H1 (cell line): ENCODE measurements around the gene MMD. TPM values are rescaled to one million over a fixed set of nuclear protein-coding genes. Genes with fewer than 3 reads are reported as not detected.

Source experiments
- CTCF ChIA-PET: fragments of 300-600 bp; sonication (Branson Sonifier 250); formaldehyde crosslinking; loops from one replicate; lab custom pipeline; 2021; ENCODE audit not compliant: partially characterized antibody; lab: Charles Lee
- POLR2A ChIA-PET: fragments of 300-600 bp; sonication (Branson Sonifier 250); formaldehyde crosslinking; loops from one replicate; lab custom pipeline; 2021; ENCODE audit warnings: inconsistent platforms; ENCODE audit not compliant: partially characterized antibody; lab: Charles Lee
- DNase-seq, 2 experiments: peaks; one replicate each; pipeline versions ENCODE4 v3.0.0 to v3.0.0-alpha.2; 2010 to 2022; ENCODE audit warnings: low spot score in 2 of 2, low read depth in 1 of 2, mixed read lengths in 1 of 2
- FAIRE-seq: peaks from 2 replicates; lab custom pipeline; 2011; peaks lifted over from hg19 to GRCh38; lab: Jason Lieb, UNC
- H2AFZ ChIP-seq: 2 replicates; pipeline ENCODE4 v1.8.1; 2012; ENCODE audit warnings: low read length, inconsistent platforms
- H2AK5ac ChIP-seq: 2 replicates; pipeline ENCODE4 v1.6.1; 2013; ENCODE audit warnings: low read depth, low read length
- H2BK120ac ChIP-seq: replicated peaks from 2 replicates; pipeline ENCODE3; 2013; ENCODE audit warnings: low read depth, low read length, inconsistent platforms
- H2BK12ac ChIP-seq: 2 replicates; pipeline ENCODE4 v1.6.1; 2013; ENCODE audit warnings: low read depth, low read length
- H2BK15ac ChIP-seq: 2 replicates; pipeline ENCODE4 v1.6.1; 2013; ENCODE audit warnings: low read length
- H2BK20ac ChIP-seq: 2 replicates; pipeline ENCODE4 v1.6.1; 2013; ENCODE audit warnings: low read length
- H2BK5ac ChIP-seq: 2 replicates; pipeline ENCODE4 v1.6.1; 2013; ENCODE audit warnings: low read depth, low read length
- H3K14ac ChIP-seq: 2 replicates; pipeline ENCODE4 v1.6.1; 2013; ENCODE audit warnings: inconsistent platforms; ENCODE audit not compliant: insufficient read length
- H3K18ac ChIP-seq: 2 replicates; pipeline ENCODE4 v1.6.1; 2013; ENCODE audit warnings: low read length; ENCODE audit errors: extremely low read depth
- H3K23ac ChIP-seq: 2 replicates; pipeline ENCODE4 v1.6.1; 2013; ENCODE audit warnings: inconsistent platforms; ENCODE audit not compliant: insufficient read length
- H3K23me2 ChIP-seq: 2 replicates; pipeline ENCODE4 v1.6.1; 2013; ENCODE audit warnings: low read depth, low read length
- H3K27ac ChIP-seq: 2 replicates; pipeline ENCODE4 v1.6.1; 2011; ENCODE audit warnings: low read depth, low read length, inconsistent platforms
- H3K27me3 ChIP-seq, 4 experiments: replicated peaks in 1 of 4; 1 replicate in 1 of 4; 2 replicates in 3 of 4; pipeline versions ENCODE4 v1.6.1 to v1.8.1; 2011 to 2013; ENCODE audit warnings: low read length in 3 of 4, mild to moderate bottlenecking in 3 of 4, inconsistent platforms in 2 of 4, mixed read lengths in 2 of 4, moderate library complexity in 1 of 4; ENCODE audit not compliant: control insufficient read depth in 3 of 4, insufficient read depth in 3 of 4; ENCODE audit errors: extremely low read depth in 1 of 4
- H3K36me3 ChIP-seq, 4 experiments: 2 replicates each; pipeline versions ENCODE4 v1.6.1 to v1.8.1; 2011 to 2013; ENCODE audit warnings: mild to moderate bottlenecking in 4 of 4, low read length in 3 of 4, moderate library complexity in 2 of 4, control low read depth in 1 of 4, inconsistent platforms in 1 of 4; ENCODE audit not compliant: insufficient read depth in 4 of 4, control insufficient read depth in 2 of 4
- H3K4ac ChIP-seq: replicated peaks from 2 replicates; pipeline ENCODE3; 2013; ENCODE audit warnings: low read length, low read depth, mixed read lengths, inconsistent platforms; ENCODE audit not compliant: insufficient read length
- H3K4me1 ChIP-seq, 4 experiments: replicated peaks in 1 of 4; 1 replicate in 1 of 4; 2 replicates in 3 of 4; pipeline versions ENCODE4 v1.6.1 to v1.8.1; 2011 to 2013; ENCODE audit warnings: low read length in 3 of 4, inconsistent platforms in 2 of 4, mixed read lengths in 1 of 4; ENCODE audit not compliant: insufficient read depth in 4 of 4, control insufficient read depth in 3 of 4
- H3K4me2 ChIP-seq, 2 experiments: 2 replicates each; pipeline versions ENCODE4 v1.6.1 to v1.8.1; 2011 to 2013; ENCODE audit warnings: low read depth in 2 of 2, low read length in 2 of 2, control low read depth in 1 of 2, inconsistent platforms in 1 of 2, mild to moderate bottlenecking in 1 of 2; ENCODE audit not compliant: insufficient read depth in 1 of 2
- H3K4me3 ChIP-seq, 4 experiments: fragments of 200-600, 300-600 bp in 1 of 4; sonication (generic), shearing (Covaris generic), sonication (Bioruptor Twin) in 1 of 4; 2 replicates each; pipeline versions ENCODE4 v1.5.1 to v1.8.1; 2011 to 2016; ENCODE audit warnings: low read length in 4 of 4, low read depth in 3 of 4, control low read depth in 2 of 4, inconsistent platforms in 2 of 4, mild to moderate bottlenecking in 2 of 4, mixed read lengths in 1 of 4, moderate library complexity in 1 of 4; ENCODE audit not compliant: insufficient read depth in 2 of 4; ENCODE audit errors: extremely low read depth in 1 of 4
- H3K56ac ChIP-seq: replicated peaks from 2 replicates; pipeline ENCODE3; 2013; ENCODE audit warnings: low read depth, mild to moderate bottlenecking, mixed read lengths, low read length, inconsistent platforms; ENCODE audit not compliant: insufficient read length
- H3K79me1 ChIP-seq: 2 replicates; pipeline ENCODE4 v1.6.1; 2013; ENCODE audit warnings: low read depth, low read length, control low read depth
- H3K79me2 ChIP-seq, 2 experiments: 2 replicates each; pipeline versions ENCODE4 v1.6.1 to v1.8.1; 2012 to 2013; ENCODE audit warnings: low read length in 2 of 2, mild to moderate bottlenecking in 2 of 2, inconsistent platforms in 1 of 2; ENCODE audit not compliant: insufficient read depth in 2 of 2, control insufficient read depth in 1 of 2
- H3K9ac ChIP-seq, 4 experiments: replicated peaks in 1 of 4; 1 replicate in 1 of 4; 2 replicates in 3 of 4; pipeline versions ENCODE4 v1.6.1 to v1.8.1; 2011 to 2013; ENCODE audit warnings: low read depth in 3 of 4, low read length in 3 of 4, control low read depth in 2 of 4, mild to moderate bottlenecking in 2 of 4, moderate library complexity in 2 of 4, inconsistent platforms in 1 of 4; ENCODE audit errors: extremely low read depth in 1 of 4
- H3K9me3 ChIP-seq, 2 experiments: 2 replicates each; pipeline versions ENCODE4 v1.6.1 to v1.8.1; 2012 to 2013; ENCODE audit warnings: mild to moderate bottlenecking in 2 of 2, moderate library complexity in 2 of 2, control low read depth in 1 of 2, inconsistent platforms in 1 of 2, low read depth in 1 of 2, low read length in 1 of 2, mixed read lengths in 1 of 2; ENCODE audit not compliant: insufficient read depth in 2 of 2
- H4K20me1 ChIP-seq, 2 experiments: replicated peaks in 1 of 2; 2 replicates each; pipeline versions ENCODE3 to v1.8.1; 2011 to 2013; ENCODE audit warnings: inconsistent platforms in 2 of 2, low read length in 2 of 2, mild to moderate bottlenecking in 1 of 2; ENCODE audit not compliant: insufficient read depth in 2 of 2, control insufficient read depth in 1 of 2
- H4K5ac ChIP-seq: 2 replicates; pipeline ENCODE4 v1.6.1; 2013; ENCODE audit warnings: low read length, low read depth, mixed read lengths, inconsistent platforms; ENCODE audit not compliant: insufficient read length
- H4K8ac ChIP-seq: 2 replicates; pipeline ENCODE4 v1.8.0; 2013; ENCODE audit warnings: mild to moderate bottlenecking, moderate library complexity, low read length, inconsistent platforms; ENCODE audit not compliant: insufficient read depth; ENCODE audit errors: extremely low read depth
- H4K91ac ChIP-seq: replicated peaks from 2 replicates; pipeline ENCODE3; 2013; ENCODE audit warnings: low read length, mixed read lengths, inconsistent platforms; ENCODE audit not compliant: insufficient read length
- GABPA ChIP-seq: IDR thresholded peaks from 2 replicates; pipeline ENCODE4 v1.6.1; 2011; ENCODE audit warnings: mild to moderate bottlenecking, low read length, moderate library complexity, borderline replicate concordance; ENCODE audit not compliant: insufficient read depth
- whole genome bisulfite sequencing, 2 experiments: shearing (Covaris generic) in 1 of 2; methylation state at CpG; one replicate each; pipeline versions ENCODE4 v1.1.6 to v1.1.7; 2013 to 2015; ENCODE audit warnings: low lambda C conversion rate in 2 of 2, mixed read lengths in 2 of 2, inconsistent platforms in 1 of 2, low coverage in 1 of 2, missing lambda C conversion rate in 1 of 2; ENCODE audit not compliant: insufficient replicate concordance in 2 of 2, insufficient coverage in 1 of 2, insufficient read length in 1 of 2; ENCODE audit errors: extremely low coverage in 1 of 2, missing lambda C conversion rate in 1 of 2; 5-methylcytosine and 5-hydroxymethylcytosine counted together
- polyA plus RNA-seq, 7 experiments: library from polyadenylated mRNA; depleted of rRNA in 3 of 7; stranded (reverse) in 5 of 7; unstranded in 2 of 7; fragments of >200 nt in 5 of 7; fragments of 200-250 nt in 2 of 7; gene quantifications; 1 replicate in 5 of 7; 2 replicates in 1 of 7; 4 replicates in 1 of 7; pipeline versions ENCODE4 v1.2.1 to v1.2.3, GENCODE V29; 2011 to 2013; ENCODE audit warnings: missing spikeins in 2 of 7, mixed read lengths in 2 of 7
- total RNA-seq: library from RNA; stranded (reverse); fragmentation: NEBNext Ultra II Directional; extraction: Animal tissue kit (Norgen Biotek cat#: 25700); gene quantifications from 2 replicates; pipeline ENCODE4 v1.2.1, GENCODE V29; 2021

Gene MMD
- total and polyA plus RNA-seq, 2 of the 8 experiments (the other 6 are each of a cell fraction or from before 2014, with no cell fraction given): 28.2 to 37.8 TPM

DNA sequence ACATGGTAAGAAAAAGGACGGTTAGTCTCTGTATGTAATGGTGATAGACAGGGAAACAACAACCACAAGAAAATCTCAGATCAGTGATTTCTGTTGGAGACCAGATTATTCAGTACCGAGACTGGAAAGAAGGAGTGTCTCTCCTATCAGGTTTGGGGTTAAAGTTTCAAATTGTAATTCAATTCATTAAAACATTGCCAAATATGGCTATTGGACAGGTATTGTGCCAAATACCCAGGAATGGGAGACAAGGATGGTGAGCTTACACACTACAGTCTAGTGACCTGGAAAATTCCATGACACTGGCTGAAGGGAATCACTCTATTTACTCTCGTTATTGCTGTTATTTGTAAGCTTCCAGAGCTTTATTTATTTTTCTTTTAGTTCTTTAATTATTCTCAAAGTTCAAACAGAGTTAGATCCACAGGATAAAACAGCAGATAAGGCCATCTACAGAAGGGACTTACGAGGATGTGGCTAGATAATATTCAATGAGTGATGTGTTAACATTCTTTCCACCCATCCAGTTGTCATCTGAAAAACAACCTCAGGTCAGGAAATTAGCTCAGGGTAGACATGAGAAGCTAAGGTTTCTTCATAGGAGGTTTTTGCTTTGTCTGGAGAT is 25.1 kb upstream of the MMD start:
- Histone ChIP-seq H2AK5ac (no peak overlapping the region), H3K4me3 (no peak overlapping the region), H2BK15ac (no peak overlapping the region), H3K4me2 (no peak overlapping the region), H4K91ac (no peak overlapping the region), H3K23ac (no peak overlapping the region), H3K27me3 (no peaks in the 10 kb centered on the region), H3K14ac (no peak overlapping the region), H3K4ac (no peak overlapping the region), H3K9me3 (no peaks in the 10 kb centered on the region), H3K23me2 (no peaks in the 10 kb centered on the region), H3K79me1 (no peaks in the 10 kb centered on the region), H3K9ac (no peak overlapping the region), H3K18ac (no peak overlapping the region), H4K20me1 (no peaks in the 10 kb centered on the region), H2BK5ac (no peak overlapping the region), H2BK120ac (no peak overlapping the region), H3K27ac (no peak overlapping the region), H2AFZ (no peak overlapping the region), H2BK12ac (no peak overlapping the region), H3K36me3 (no peaks in the 10 kb centered on the region), H2BK20ac (no peak overlapping the region), H3K4me1 (peaks cover 0 to 7% (median 4%) of the 10 kb centered on the region in 4 experiments; a peak in 3 of 7 replicates), H4K8ac (no peak overlapping the region), H3K56ac (no peak overlapping the region), H4K5ac (no peak overlapping the region), H3K79me2 (no peaks in the 10 kb centered on the region)
- no peak for FAIRE-seq
- POLR2A ChIA-PET: no interaction called here
- 85% methylated on average over 4 of the region's 4 CpGs; no CpG with 5 or more reads in 1 of the 2 experiments for WGBS, 2 experiments
- no peak for DNase-seq
- CTCF ChIA-PET: no interaction called here
- TF ChIP-seq GABPA: no peak
